OCI-LY1 (cell line): Measurements from ENCODE around the gene CLP1.

Experiments used
- H2AFZ ChIP-seq: fragments of 200-600 bp; sonication (generic), shearing (Covaris generic); 2 replicates; pipeline ENCODE4 v1.6.0; 2014; ENCODE audit warnings: antibody characterized with exemption, mild to moderate bottlenecking, low read length
- H3F3A ChIP-seq: fragments of 200-600 bp; sonication (generic), shearing (Covaris generic); 2 replicates; pipeline ENCODE4 v1.6.0; 2014; ENCODE audit warnings: mild to moderate bottlenecking, antibody characterized with exemption, low read length, moderate library complexity; ENCODE audit not compliant: insufficient read depth
- H3K27ac ChIP-seq: fragments of 200-600 bp; sonication (generic); 2 replicates; pipeline ENCODE4 v1.5.1; 2014; ENCODE audit warnings: low read length, mixed run types, mild to moderate bottlenecking, low read depth; ENCODE audit not compliant: poor library complexity, severe bottlenecking
- H3K27me3 ChIP-seq: fragments of 200-600 bp; sonication (generic); 2 replicates; pipeline ENCODE4 v1.6.0; 2014; ENCODE audit warnings: antibody characterized with exemption, mild to moderate bottlenecking, low read length, moderate library complexity; ENCODE audit not compliant: insufficient read depth
- H3K36me3 ChIP-seq: fragments of 200-600 bp; sonication (generic); 2 replicates; pipeline ENCODE4 v1.6.1; 2014; ENCODE audit warnings: mild to moderate bottlenecking, antibody characterized with exemption, low read length, moderate library complexity, mixed read lengths; ENCODE audit not compliant: insufficient read depth
- H3K4me1 ChIP-seq: fragments of 200-600 bp; sonication (generic); 2 replicates; pipeline ENCODE4 v1.5.1; 2014; ENCODE audit warnings: mild to moderate bottlenecking, low read length, moderate library complexity; ENCODE audit not compliant: insufficient read depth, severe bottlenecking
- H3K4me2 ChIP-seq: fragments of 200-600 bp; sonication (generic), shearing (Covaris generic); 2 replicates; pipeline ENCODE4 v1.6.1; 2014; ENCODE audit warnings: low read length
- H3K4me3 ChIP-seq: fragments of 200-600 bp; sonication (generic); 2 replicates; pipeline ENCODE4 v1.5.1; 2014; ENCODE audit warnings: low read length, low read depth, mild to moderate bottlenecking, mixed read lengths; ENCODE audit not compliant: poor library complexity, severe bottlenecking
- H3K79me2 ChIP-seq: fragments of 200-600 bp; shearing (Covaris generic); 2 replicates; pipeline ENCODE4 v1.6.1; 2016; ENCODE audit warnings: mixed run types, low read length, mixed read lengths; ENCODE audit not compliant: insufficient read depth
- H3K9ac ChIP-seq: fragments of 200-600 bp; sonication (generic), shearing (Covaris generic); 2 replicates; pipeline ENCODE4 v1.6.1; 2014; ENCODE audit warnings: mild to moderate bottlenecking, low read length, mixed read lengths
- H3K9me2 ChIP-seq: fragments of 200-600 bp; sonication (generic), shearing (Covaris generic); 2 replicates; pipeline ENCODE4 v1.6.1; 2014; ENCODE audit warnings: low read depth, mild to moderate bottlenecking, low read length, mixed read lengths
- H3K9me3 ChIP-seq: fragments of 200-600 bp; shearing (Covaris generic); 2 replicates; pipeline ENCODE4 v1.6.1; 2014; ENCODE audit warnings: low read length, mixed read lengths
- H4K20me1 ChIP-seq: fragments of 200-600 bp; sonication (generic), shearing (Covaris generic); 2 replicates; pipeline ENCODE4 v1.6.0; 2016; ENCODE audit warnings: mild to moderate bottlenecking, low read length; ENCODE audit not compliant: insufficient read depth
- EZH2 ChIP-seq: fragments of 200-600 bp; sonication (generic), shearing (Covaris generic); IDR thresholded peaks from 2 replicates; pipeline ENCODE4 v1.8.0; 2017; ENCODE audit warnings: borderline replicate concordance, mixed run types, mild to moderate bottlenecking, antibody characterized with exemption, low read length, moderate library complexity, mixed read lengths
- TF ChIP-seq, protein P1 (sequence below): fragments of 200-600 bp; sonication (generic), shearing (Covaris generic); IDR thresholded peaks from 2 replicates; pipeline ENCODE4 v1.5.1; 2017; ENCODE audit warnings: mild to moderate bottlenecking, antibody characterized with exemption, low read length, moderate library complexity, mixed read lengths

Gene CLP1

GRCh38 chr11:57647372-57647771 lies 10.2 kb upstream of the CLP1 start:
- Histone ChIP-seq H2AFZ (no peak overlapping the region), H4K20me1 (no peaks in the 10 kb centered on the region), H3K36me3 (no peaks in the 10 kb centered on the region), H3K9ac (no peak overlapping the region), H3K4me1 (no peaks in the 10 kb centered on the region), H3K27ac (no peak overlapping the region), H3F3A (no peaks in the 10 kb centered on the region), H3K4me2 (no peak overlapping the region), H3K27me3 (peaks cover 4% of the 10 kb centered on the region; the same call in 1 of the 2 replicates), H3K9me2 (no peaks in the 10 kb centered on the region), H3K9me3 (no peaks in the 10 kb centered on the region), H3K4me3 (no peak overlapping the region), H3K79me2 (no peaks in the 10 kb centered on the region)
- TF ChIP-seq, protein P1, sequence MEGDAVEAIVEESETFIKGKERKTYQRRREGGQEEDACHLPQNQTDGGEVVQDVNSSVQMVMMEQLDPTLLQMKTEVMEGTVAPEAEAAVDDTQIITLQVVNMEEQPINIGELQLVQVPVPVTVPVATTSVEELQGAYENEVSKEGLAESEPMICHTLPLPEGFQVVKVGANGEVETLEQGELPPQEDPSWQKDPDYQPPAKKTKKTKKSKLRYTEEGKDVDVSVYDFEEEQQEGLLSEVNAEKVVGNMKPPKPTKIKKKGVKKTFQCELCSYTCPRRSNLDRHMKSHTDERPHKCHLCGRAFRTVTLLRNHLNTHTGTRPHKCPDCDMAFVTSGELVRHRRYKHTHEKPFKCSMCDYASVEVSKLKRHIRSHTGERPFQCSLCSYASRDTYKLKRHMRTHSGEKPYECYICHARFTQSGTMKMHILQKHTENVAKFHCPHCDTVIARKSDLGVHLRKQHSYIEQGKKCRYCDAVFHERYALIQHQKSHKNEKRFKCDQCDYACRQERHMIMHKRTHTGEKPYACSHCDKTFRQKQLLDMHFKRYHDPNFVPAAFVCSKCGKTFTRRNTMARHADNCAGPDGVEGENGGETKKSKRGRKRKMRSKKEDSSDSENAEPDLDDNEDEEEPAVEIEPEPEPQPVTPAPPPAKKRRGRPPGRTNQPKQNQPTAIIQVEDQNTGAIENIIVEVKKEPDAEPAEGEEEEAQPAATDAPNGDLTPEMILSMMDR = no peak
- TF ChIP-seq EZH2 = no peak

GRCh38 chr11:57647960-57648800 lies 9.4 kb upstream of the CLP1 start:
- H3K79me2 ChIP-seq = no peaks in the 10 kb centered on the region
- H3K4me3 ChIP-seq = no peak overlapping the region
- TF ChIP-seq, protein P1 = no peak
- no peak for TF ChIP-seq EZH2
- H3K27ac ChIP-seq = no peak overlapping the region
- no peak overlapping the region for H2AFZ ChIP-seq
- no peak overlapping the region for H3K4me2 ChIP-seq
- H3K9ac ChIP-seq = no peak overlapping the region
- no peaks in the 10 kb centered on the region for H4K20me1 ChIP-seq
- H3K27me3 ChIP-seq = peaks cover 4% of the 10 kb centered on the region; the same call in 1 of the 2 replicates
- H3K9me3 ChIP-seq = no peaks in the 10 kb centered on the region
- no peaks in the 10 kb centered on the region for H3K9me2 ChIP-seq
- no peaks in the 10 kb centered on the region for H3K36me3 ChIP-seq
- peaks cover 4% of the 10 kb centered on the region for H3K4me1 ChIP-seq
- H3F3A ChIP-seq = no peaks in the 10 kb centered on the region

DNA sequence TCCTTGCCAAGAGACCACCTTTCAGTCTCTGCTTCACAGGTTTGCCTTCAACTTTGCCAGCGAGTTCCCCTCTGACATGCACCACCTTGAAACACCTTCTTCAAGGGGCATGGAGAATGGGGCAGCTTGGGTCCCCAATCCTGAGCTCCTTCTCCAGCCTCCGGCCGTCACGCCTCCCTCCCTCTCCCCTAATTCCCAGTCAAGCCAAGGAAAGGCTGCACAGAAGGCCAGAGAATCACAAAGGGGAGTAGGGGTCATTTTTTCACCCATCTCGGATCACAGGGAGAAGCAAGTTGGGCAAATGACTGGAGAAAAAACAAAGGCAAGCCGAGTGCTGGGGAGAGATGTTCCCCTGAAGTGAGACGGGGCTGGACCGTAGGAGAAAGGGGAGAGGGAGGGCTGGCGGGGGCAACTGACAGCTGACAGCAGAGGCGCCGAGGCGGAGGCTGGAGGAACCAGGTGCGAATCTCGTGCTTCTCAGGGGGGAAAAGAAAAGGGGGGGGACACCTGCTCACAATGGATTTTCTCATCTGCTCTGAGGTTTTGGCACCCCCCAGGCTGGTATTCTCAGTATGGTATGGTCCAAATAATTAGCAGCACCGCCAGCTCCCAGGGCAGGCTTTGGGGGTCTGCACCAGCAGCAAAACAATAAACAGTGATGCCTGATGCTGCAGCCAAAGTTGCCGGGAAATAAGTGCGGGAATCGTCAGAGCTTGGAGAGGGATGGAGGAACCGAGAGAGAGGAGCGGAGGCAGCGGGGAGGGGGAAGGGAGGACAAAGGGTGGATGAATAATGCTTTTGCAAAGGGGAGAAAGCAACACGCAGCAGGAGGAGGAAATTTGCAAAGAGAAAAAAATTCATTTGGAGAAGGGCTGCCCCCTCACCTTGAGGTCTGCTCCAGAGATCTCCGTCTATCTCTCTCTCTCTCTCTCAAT lies 8.5 kb upstream of the CLP1 start:
- no peaks in the 10 kb centered on the region for H3F3A ChIP-seq
- H3K9me3 ChIP-seq = no peaks in the 10 kb centered on the region
- H3K79me2 ChIP-seq = no peaks in the 10 kb centered on the region
- H3K9me2 ChIP-seq = no peaks in the 10 kb centered on the region
- no peak overlapping the region for H3K4me2 ChIP-seq
- TF ChIP-seq EZH2 = no peak
- TF ChIP-seq, protein P1 = no peak
- no peak overlapping the region for H3K4me3 ChIP-seq
- no peak overlapping the region for H2AFZ ChIP-seq
- H3K27me3 ChIP-seq = 0 out of 2 replicates have a peak, but pooled peaks cover 4% of the 10 kb centered on the region
- peaks cover 5% of the 10 kb centered on the region for H3K4me1 ChIP-seq
- H4K20me1 ChIP-seq = no peaks in the 10 kb centered on the region
- no peak overlapping the region for H3K9ac ChIP-seq
- no peak overlapping the region for H3K27ac ChIP-seq
- no peaks in the 10 kb centered on the region for H3K36me3 ChIP-seq
